ENCODE results near the gene SNRPB. TPM values are rescaled to one million over a fixed set of nuclear protein-coding genes. Genes with fewer than 3 reads are reported as not detected.

The SNRPB gene
- total RNA-seq, 1 experiment from 2014 or later: 393 TPM

DNA sequence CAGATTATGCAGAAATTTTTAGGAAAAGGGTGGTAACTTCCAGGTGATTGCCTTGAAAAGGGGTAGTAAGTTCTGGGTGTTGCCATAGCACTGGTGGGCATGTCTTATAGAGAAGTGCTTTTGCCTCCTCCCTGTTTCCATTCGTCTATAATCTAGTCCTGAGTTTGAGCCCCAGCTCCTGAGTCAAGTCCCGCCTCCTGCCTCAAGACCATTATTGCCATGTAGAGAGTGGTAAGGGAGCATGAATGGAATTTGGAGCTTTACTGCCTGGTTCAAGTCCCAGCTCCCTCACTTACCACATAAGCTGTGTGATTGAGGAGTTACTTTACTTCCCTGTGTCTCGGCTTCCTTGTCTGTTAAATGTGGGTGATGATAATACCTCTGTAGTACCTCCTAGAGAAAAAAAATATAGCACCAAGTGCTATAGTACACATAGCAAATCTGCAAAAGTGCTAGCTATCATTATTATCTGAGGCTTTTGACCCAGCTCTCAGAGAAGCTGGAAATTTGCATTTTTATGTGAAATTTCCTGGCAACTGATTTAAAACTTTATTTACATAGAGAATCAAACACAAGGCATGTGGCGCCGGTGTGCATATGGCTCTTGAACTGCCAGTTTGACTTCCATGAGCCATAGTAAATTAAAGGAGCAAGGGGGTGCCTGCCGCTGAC lies 53.9 kb downstream of the SNRPB start:
- Histone ChIP-seq H3K9me3 (ENCODE audit: control insufficient read depth, insufficient read depth, low read depth, low read length) (no peaks in the 10 kb centered on the region), H3K27me3 (ENCODE audit: control insufficient read depth, insufficient read depth, low read length) (no peaks in the 10 kb centered on the region), H3K36me3 (ENCODE audit: control insufficient read depth, insufficient read depth, low read length) (no peaks in the 10 kb centered on the region), H3K4me1 (ENCODE audit: control insufficient read depth, insufficient read depth, low read length) (no peaks in the 10 kb centered on the region), H3K27ac (ENCODE audit: low read length) (no peak overlapping the region), H3K4me3 (ENCODE audit: low read depth in 2 of 2, low read length in 2 of 2) (no peak overlapping the region)
- DNase-seq (ENCODE audit: low read depth, low spot score) (no peak), ATAC-seq (no peak)
- CTCF ChIA-PET: no interaction called here
- in situ Hi-C loops (cut with HindIII; ENCODE audit: low pct_unique_long_range_greater_than_20kb, low sequenced_read_pairs) (no loop called here), intact Hi-C loops (cut with micrococcal nuclease; ENCODE audit: unreplicated experiment) (loop anchor here (5.0 kb wide), 1 partner anchor 36 kb away; no protein-coding TSS in a partner anchor)
- no TSS peak for BruUV-seq (replicated peaks)
- POLR2A ChIA-PET: no interaction called here
- TF ChIP-seq SIN3A (IDR thresholded peaks at IDR 0.05; ENCODE audit: borderline replicate concordance, insufficient read depth, low read depth, low read length): no peak
- TF ChIP-seq POLR2AphosphoS5 (IDR thresholded peaks at IDR 0.05; ENCODE audit: low read depth, low read length): no peak
- TF ChIP-seq, protein P1, sequence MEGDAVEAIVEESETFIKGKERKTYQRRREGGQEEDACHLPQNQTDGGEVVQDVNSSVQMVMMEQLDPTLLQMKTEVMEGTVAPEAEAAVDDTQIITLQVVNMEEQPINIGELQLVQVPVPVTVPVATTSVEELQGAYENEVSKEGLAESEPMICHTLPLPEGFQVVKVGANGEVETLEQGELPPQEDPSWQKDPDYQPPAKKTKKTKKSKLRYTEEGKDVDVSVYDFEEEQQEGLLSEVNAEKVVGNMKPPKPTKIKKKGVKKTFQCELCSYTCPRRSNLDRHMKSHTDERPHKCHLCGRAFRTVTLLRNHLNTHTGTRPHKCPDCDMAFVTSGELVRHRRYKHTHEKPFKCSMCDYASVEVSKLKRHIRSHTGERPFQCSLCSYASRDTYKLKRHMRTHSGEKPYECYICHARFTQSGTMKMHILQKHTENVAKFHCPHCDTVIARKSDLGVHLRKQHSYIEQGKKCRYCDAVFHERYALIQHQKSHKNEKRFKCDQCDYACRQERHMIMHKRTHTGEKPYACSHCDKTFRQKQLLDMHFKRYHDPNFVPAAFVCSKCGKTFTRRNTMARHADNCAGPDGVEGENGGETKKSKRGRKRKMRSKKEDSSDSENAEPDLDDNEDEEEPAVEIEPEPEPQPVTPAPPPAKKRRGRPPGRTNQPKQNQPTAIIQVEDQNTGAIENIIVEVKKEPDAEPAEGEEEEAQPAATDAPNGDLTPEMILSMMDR (IDR thresholded peaks at IDR 0.05): no peak
- no peak for TF ChIP-seq TCF7L2 (IDR thresholded peaks at IDR 0.05; ENCODE audit: low read depth, low read length)
- TF ChIP-seq, protein P2, sequence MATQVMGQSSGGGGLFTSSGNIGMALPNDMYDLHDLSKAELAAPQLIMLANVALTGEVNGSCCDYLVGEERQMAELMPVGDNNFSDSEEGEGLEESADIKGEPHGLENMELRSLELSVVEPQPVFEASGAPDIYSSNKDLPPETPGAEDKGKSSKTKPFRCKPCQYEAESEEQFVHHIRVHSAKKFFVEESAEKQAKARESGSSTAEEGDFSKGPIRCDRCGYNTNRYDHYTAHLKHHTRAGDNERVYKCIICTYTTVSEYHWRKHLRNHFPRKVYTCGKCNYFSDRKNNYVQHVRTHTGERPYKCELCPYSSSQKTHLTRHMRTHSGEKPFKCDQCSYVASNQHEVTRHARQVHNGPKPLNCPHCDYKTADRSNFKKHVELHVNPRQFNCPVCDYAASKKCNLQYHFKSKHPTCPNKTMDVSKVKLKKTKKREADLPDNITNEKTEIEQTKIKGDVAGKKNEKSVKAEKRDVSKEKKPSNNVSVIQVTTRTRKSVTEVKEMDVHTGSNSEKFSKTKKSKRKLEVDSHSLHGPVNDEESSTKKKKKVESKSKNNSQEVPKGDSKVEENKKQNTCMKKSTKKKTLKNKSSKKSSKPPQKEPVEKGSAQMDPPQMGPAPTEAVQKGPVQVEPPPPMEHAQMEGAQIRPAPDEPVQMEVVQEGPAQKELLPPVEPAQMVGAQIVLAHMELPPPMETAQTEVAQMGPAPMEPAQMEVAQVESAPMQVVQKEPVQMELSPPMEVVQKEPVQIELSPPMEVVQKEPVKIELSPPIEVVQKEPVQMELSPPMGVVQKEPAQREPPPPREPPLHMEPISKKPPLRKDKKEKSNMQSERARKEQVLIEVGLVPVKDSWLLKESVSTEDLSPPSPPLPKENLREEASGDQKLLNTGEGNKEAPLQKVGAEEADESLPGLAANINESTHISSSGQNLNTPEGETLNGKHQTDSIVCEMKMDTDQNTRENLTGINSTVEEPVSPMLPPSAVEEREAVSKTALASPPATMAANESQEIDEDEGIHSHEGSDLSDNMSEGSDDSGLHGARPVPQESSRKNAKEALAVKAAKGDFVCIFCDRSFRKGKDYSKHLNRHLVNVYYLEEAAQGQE (IDR thresholded peaks at IDR 0.05; ENCODE audit: insufficient read depth in 1 of 2, low read depth in 2 of 2, low read length in 1 of 2): no peak

Other genes with a start within 250 kb of the SNRPB start
- not detected for gene TGM3, start 174.8 kb downstream of the SNRPB start, total RNA-seq (2021; ENCODE audit: unreplicated experiment)
- gene TGM6, start 89.9 kb downstream of the SNRPB start, total RNA-seq (2021; ENCODE audit: unreplicated experiment): not detected
- 13.4 TPM for gene ZNF343, start 38.1 kb upstream of the SNRPB start, total RNA-seq (2021; ENCODE audit: unreplicated experiment)
- not detected for gene TMC2, start 65.8 kb upstream of the SNRPB start, total RNA-seq (2021; ENCODE audit: unreplicated experiment)
- gene NOP56, start 181.8 kb upstream of the SNRPB start, total RNA-seq (2021; ENCODE audit: unreplicated experiment): 354 TPM
- gene IDH3B, start 193.4 kb upstream of the SNRPB start, total RNA-seq (2021; ENCODE audit: unreplicated experiment): 135 TPM
- gene EBF4, start 222.0 kb upstream of the SNRPB start, total RNA-seq (2021; ENCODE audit: unreplicated experiment): 6.8 TPM